Ovary (tissue), 10 donors: ENCODE measurements around the gene MPC1L. TPM values are rescaled to one million over a fixed set of nuclear protein-coding genes. Genes with fewer than 3 reads are reported as not detected.
"Not testable (repeated sequence)": the region's sequence is repeated elsewhere in the genome, so short reads cannot be mapped to it uniquely, and the experiment has no call there.

ENCODE experiments used
- DNase-seq, 5 donors: peaks; one replicate each; pipeline ENCODE4 v3.0.0-alpha.2; 2019 to 2020
- H3K27ac ChIP-seq, 2 donors: fragments of 200-600 bp; one replicate each; pipeline versions ENCODE4 v1.5.1 to v1.8.0; 2019 to 2022
- H3K27me3 ChIP-seq: fragments of 200-600 bp; one replicate; pipeline ENCODE4 v1.8.0; 2022
- H3K36me3 ChIP-seq: fragments of 200-600 bp; sonication (generic); one replicate; pipeline ENCODE4 v1.5.1; 2019
- H3K4me1 ChIP-seq: one replicate; pipeline ENCODE4 v1.8.1; 2013; ENCODE audit warnings: mild to moderate bottlenecking, moderate library complexity; ENCODE audit not compliant: insufficient read depth
- H3K4me3 ChIP-seq: fragments of 200-600 bp; sonication (generic); one replicate; pipeline ENCODE4 v1.5.1; 2017
- H3K9me3 ChIP-seq, 2 donors: fragments of 200-600 bp in 1 of 2; sonication (generic) in 1 of 2; one replicate each; pipeline versions ENCODE4 v1.5.1 to v1.8.1; 2013 to 2019; ENCODE audit warnings: mild to moderate bottlenecking in 1 of 2, moderate library complexity in 1 of 2
- EP300 ChIP-seq: sonication (generic); formaldehyde crosslinking; IDR thresholded peaks from one replicate; pipeline ENCODE4 v1.6.1; 2017; ENCODE audit warnings: antibody characterized with exemption
- POLR2A ChIP-seq: fragments of 450-650 bp; IDR thresholded peaks from one replicate; pipeline ENCODE4 v1.6.1; 2017; ENCODE audit warnings: antibody characterized with exemption, mild to moderate bottlenecking, moderate library complexity
- WGBS, 3 donors: extraction: QIAGEN DNeasy Blood & Tissue Kit in 1 of 3; methylation state at CpG; one replicate each; pipeline versions ENCODE4 v1.1.5 to v1.1.7; 2013 to 2017; 5-methylcytosine and 5-hydroxymethylcytosine counted together
- intact Hi-C, 4 donors: fragments of 100-400 bp; cut with DNase I; formaldehyde crosslinking; loops; one replicate each; pipeline versions ENCODE4 v1.11.0 to v1.15.1; 2022 to 2023
- long read RNA-seq, 3 donors: library from polyadenylated mRNA in 2 of 3; unstranded in 2 of 3; transcript quantifications; one replicate each; pipeline ENCODE4 v2.0.0 and lab custom pipeline, GENCODE V29; 2021 to 2026
- polyA plus RNA-seq, 2 donors: library from polyadenylated mRNA; stranded (reverse); fragments of 200-250 nt in 1 of 2; fragments of 350-450 nt in 1 of 2; fragmentation: Illumina TruSeq in 1 of 2; extraction: RNeasy Lipid Tissue Mini Kit (QIAGEN cat#74804) in 1 of 2; gene quantifications; one replicate each; pipeline ENCODE4 v1.2.3, GENCODE V29; 2013 to 2014
- total RNA-seq, 7 donors: library from RNA; depleted of rRNA in 2 of 7; stranded (reverse); fragments of >200 nt in 2 of 7; fragmentation: NEBNext Ultra II Directional in 3 of 7; extraction: Animal tissue kit (Norgen Biotek cat#: 25700) in 3 of 7; gene quantifications; one replicate each; pipeline versions ENCODE4 v1.1.0 to v1.2.4, GENCODE V29; 2016 to 2023
- TF ChIP-seq, protein P1 (sequence below), 3 donors: fragments of 450-650 bp in 2 of 3; fragments of 200-600 bp in 1 of 3; IDR thresholded peaks; one replicate each; pipeline versions ENCODE4 v1.5.1 to v1.8.0; 2016 to 2022; ENCODE audit warnings: antibody characterized with exemption in 3 of 3, mild to moderate bottlenecking in 1 of 3
- donor health status: DM: no; HTN: no; CAD: no; lungs with moderate emphysema.
- donor health status: DM: no; HTN: no; CAD: no.
- donor health status: Bipolar disorder and iron deficiency.
- donor health status: DM: yes; HTN: yes; CAD: no.
- donor health status: DM: no; HTN: no; CAD: no.
- donor health status: DM: yes; HTN: yes; CAD: no.

MPC1L gene
- total RNA-seq = not detected
- polyA plus RNA-seq = not detected
- long read RNA-seq, donor 1 = 0 reads
- long read RNA-seq, donor 2, transcript MPC1L-201 (1 exons, 571 nt) = major isoform, 8 of 8 reads
- long read RNA-seq, donor 2, partial matches to known transcripts = 0 of 8 reads
- long read RNA-seq, donor 2, other reads (novel, unspliced or antisense) = 0 of 8 reads
- long read RNA-seq, donor 3 = 0 reads

DNA sequence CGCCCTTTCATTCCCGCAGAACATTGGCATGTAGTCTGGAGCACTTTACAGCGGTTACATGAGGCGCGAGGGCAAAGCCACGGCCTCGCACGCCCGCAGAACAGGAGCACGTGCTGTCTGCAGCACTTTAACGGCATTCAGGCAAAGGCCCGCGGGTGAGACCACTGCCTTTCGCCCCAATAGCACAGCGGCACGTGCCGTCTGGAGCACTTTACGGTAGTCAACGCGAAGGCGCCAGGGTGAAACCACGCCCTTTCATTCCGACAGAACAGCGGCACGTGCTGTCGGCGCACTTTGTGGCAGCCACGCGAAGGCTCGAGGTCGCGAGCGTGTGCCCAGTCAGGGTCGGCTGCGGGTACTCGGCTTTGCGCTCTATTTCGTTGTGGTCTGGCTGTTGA is at the start of gene MPC1L:
TSS of gene MPC1L (plus strand) at position 290 of the 398 bp plus-strand sequence. CDS start 138 bp downstream, outside the sequence.
- DNase-seq = no peak
- no peaks in the 10 kb centered on the region for H3K9me3 ChIP-seq
- H3K36me3 ChIP-seq = no peaks in the 10 kb centered on the region
- TF ChIP-seq EP300 (no peak), POLR2A (no peak)
- TF ChIP-seq, protein P1, sequence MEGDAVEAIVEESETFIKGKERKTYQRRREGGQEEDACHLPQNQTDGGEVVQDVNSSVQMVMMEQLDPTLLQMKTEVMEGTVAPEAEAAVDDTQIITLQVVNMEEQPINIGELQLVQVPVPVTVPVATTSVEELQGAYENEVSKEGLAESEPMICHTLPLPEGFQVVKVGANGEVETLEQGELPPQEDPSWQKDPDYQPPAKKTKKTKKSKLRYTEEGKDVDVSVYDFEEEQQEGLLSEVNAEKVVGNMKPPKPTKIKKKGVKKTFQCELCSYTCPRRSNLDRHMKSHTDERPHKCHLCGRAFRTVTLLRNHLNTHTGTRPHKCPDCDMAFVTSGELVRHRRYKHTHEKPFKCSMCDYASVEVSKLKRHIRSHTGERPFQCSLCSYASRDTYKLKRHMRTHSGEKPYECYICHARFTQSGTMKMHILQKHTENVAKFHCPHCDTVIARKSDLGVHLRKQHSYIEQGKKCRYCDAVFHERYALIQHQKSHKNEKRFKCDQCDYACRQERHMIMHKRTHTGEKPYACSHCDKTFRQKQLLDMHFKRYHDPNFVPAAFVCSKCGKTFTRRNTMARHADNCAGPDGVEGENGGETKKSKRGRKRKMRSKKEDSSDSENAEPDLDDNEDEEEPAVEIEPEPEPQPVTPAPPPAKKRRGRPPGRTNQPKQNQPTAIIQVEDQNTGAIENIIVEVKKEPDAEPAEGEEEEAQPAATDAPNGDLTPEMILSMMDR (IDR thresholded peaks at IDR 0.05) = no peak
- 88 to 90% (median 88%) methylated on average over 38 of the region's 38 CpGs for WGBS, 3 donors
- H3K27ac ChIP-seq = no peak within 1 kb of the TSS
- intact Hi-C loops = no loop called here
- H3K4me1 ChIP-seq = no peaks in the 10 kb centered on the region
- no peaks in the 10 kb centered on the region for H3K27me3 ChIP-seq
- no peak within 1 kb of the TSS for H3K4me3 ChIP-seq

DNA sequence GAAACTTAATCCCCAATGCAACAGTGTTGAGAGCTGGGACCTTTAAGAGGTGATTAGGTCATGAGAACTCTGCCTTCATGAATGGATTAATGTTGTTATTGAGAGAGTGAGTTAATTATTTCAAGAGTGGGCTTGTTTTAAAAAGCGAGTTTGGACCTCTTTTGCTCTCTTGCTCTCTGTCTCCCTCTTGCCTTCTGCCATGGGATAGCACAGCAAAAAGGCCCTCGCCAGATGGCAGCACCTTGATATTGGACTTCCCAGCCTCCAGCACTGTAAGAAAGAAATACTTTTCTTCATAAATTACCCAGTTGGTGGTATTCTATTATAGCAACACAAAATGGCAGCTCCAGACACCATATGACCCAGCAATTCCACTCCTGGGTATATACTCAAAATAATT is 49.5 kb upstream of the MPC1L start:
- peaks cover 2% of the 10 kb centered on the region for H3K4me1 ChIP-seq
- 51 to 60% (median 57%) methylated on average over 2 of the region's 2 CpGs for WGBS, 3 donors
- no peaks in the 10 kb centered on the region for H3K36me3 ChIP-seq
- intact Hi-C loops = no loop called here
- H3K9me3 ChIP-seq = no peaks in the 10 kb centered on the region
- DNase-seq = no peak
- no peak for TF ChIP-seq POLR2A
- no peak for TF ChIP-seq EP300
- TF ChIP-seq, protein P1 (IDR thresholded peaks at IDR 0.05) = no peak
- no peaks in the 10 kb centered on the region for H3K27me3 ChIP-seq
- H3K4me3 ChIP-seq = no peak overlapping the region
- H3K27ac ChIP-seq = no peak overlapping the region

DNA sequence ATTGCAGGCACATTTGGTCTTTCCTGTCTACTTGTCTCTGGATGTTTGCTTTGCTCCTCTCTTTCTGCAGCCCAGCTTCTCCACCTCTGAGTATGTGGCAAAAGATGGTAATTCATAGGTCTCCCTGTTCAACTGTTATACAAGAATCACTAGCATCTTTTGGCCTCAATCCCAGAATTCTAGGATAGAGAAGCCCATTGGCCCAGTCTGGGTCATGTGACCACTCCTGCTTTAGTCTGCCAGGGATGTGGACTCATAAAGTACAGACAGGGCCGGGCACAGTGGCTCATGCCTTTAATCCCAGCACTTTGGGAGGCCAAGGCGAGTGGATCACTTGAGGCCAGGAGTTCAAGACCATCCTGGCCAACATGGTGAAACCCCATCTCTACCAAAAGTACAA is 47.8 kb upstream of the MPC1L start:
- intact Hi-C loops, H3K4me1 ChIP-seq, H3K9me3 ChIP-seq, H3K36me3 ChIP-seq, H3K4me3 ChIP-seq, H3K27ac ChIP-seq, H3K27me3 ChIP-seq, DNase-seq: not testable (repeated sequence)
- WGBS, 3 donors = 58 to 71% (median 62%) methylated on average over 2 of the region's 2 CpGs

DNA sequence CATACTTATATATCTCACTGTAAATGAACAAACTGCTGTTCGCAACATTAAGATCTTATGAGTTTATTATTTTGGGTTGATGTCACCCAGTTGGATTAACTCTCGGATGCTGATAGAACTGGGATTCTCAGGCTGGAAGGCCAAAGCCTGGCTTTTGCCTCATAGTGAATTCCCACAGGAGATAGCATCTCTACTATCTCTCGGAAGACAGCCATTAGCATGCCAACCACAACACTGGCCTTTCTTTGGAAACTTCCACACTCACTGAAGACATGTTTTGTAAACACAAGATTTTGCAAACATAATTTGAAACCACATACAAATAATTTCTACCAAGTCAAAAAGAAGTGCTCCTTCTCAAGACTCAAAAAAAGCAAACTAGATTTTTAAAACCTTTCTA is 46.9 kb upstream of the MPC1L start:
- Histone ChIP-seq H3K27ac (no peak overlapping the region), H3K27me3 (no peaks in the 10 kb centered on the region), H3K4me1 (peaks cover 2% of the 10 kb centered on the region), H3K4me3 (no peak overlapping the region), H3K36me3 (no peaks in the 10 kb centered on the region), H3K9me3 (no peaks in the 10 kb centered on the region)
- intact Hi-C loops = no loop called here
- TF ChIP-seq, protein P1 (IDR thresholded peaks at IDR 0.05) = no peak
- TF ChIP-seq POLR2A = no peak
- no peak for TF ChIP-seq EP300
- DNase-seq = no peak
- 73 to 74% (median 74%) methylated on average over 3 of the region's 3 CpGs for WGBS, 3 donors

DNA sequence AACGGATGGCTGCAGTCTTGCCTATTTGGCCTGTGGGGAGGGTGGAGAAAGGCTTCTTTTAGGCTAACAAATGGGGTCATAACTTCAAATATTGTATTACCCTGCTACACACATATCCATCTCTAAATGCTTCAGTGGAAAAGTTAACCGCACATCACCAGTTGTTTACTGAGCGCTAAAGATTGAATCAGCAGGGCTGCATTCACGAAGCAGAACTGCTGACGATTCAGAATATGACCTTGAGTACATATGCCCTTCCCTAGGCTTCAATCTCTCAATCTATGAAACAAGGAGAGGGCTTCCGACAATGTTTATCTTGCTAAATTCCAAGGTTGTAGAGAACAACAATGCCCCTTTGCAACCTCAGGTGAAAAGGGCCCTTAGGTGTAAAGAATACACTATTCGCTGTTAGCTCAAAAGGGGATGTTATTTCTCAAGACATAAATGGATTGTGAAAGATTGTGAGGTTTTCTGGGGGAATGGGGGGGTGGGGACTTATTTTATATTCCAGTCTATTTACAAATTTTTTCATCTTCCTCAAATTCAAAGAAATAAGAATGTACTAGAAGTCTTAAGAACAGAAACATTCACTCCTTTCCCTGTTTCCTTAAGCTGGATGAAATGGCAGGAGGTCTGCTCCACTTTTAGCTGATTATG is 45.1 kb upstream of the MPC1L start:
- H3K4me1 ChIP-seq = no peaks in the 10 kb centered on the region
- no peak overlapping the region for H3K27ac ChIP-seq
- no peaks in the 10 kb centered on the region for H3K27me3 ChIP-seq
- H3K9me3 ChIP-seq = no peaks in the 10 kb centered on the region
- no peak overlapping the region for H3K4me3 ChIP-seq
- DNase-seq = no peak
- intact Hi-C loops = no loop called here
- TF ChIP-seq EP300 (no peak), POLR2A (no peak)
- TF ChIP-seq, protein P1 (IDR thresholded peaks at IDR 0.05) = no peak
- 53 to 64% (median 63%) methylated on average over 7 of the region's 7 CpGs for WGBS, 3 donors
- H3K36me3 ChIP-seq = no peaks in the 10 kb centered on the region
